ENCODE results near the gene SYT7. TPM values are rescaled to one million over a fixed set of nuclear protein-coding genes. Genes with fewer than 3 reads are reported as not detected.

SYT7 gene
- total and polyA plus RNA-seq, 2 experiments from 2014 or later = 0.40 to 1.9 TPM

DNA sequence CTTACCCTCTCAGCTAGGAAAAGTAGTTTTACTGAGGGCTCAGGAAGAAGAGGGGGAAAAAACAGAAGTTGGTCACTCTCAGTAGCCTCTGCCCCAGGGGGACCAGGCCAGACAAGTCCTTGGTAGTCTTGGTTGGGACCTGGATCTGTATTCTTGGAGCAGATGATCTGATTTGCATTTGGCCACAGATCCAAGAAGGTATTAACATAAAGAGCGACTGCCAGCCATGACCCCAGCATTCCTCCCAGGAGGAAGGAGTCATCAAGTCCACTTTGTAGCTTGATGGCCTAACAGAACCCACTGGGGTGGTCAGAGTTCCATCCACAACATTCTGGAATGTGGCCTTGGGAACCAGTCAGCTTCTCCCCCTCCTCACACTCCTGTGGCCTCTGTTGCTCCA is 78.4 kb downstream of the SYT7 start:
- H3K9me2 ChIP-seq (ENCODE audit: insufficient read depth) = no peaks in the 10 kb centered on the region
- in situ Hi-C loops (cut with MboI) = no loop called here
- H3F3A ChIP-seq (ENCODE audit: insufficient read depth) = no peaks in the 10 kb centered on the region
- no peaks in the 10 kb centered on the region for H3K79me2 ChIP-seq (ENCODE audit: insufficient read depth)
- 86 to 100% methylated on average over 1 of the region's 1 CpG for WGBS, 2 experiments (ENCODE audit: low coverage in 1 of 2, low lambda C conversion rate in 2 of 2, missing lambda C conversion rate in 2 of 2)
- no peak overlapping the region for H3K9ac ChIP-seq
- H3K4me1 ChIP-seq (ENCODE audit: insufficient read depth) = no peaks in the 10 kb centered on the region
- no peak overlapping the region for H3K27ac ChIP-seq
- no peaks in the 10 kb centered on the region for H4K20me1 ChIP-seq (ENCODE audit: insufficient read depth)
- DNase-seq = no peak
- peaks cover 21% of the 10 kb centered on the region for H3K27me3 ChIP-seq (replicated peaks; ENCODE audit: insufficient read depth)
- H3K9me3 ChIP-seq (ENCODE audit: low read depth) = no peaks in the 10 kb centered on the region
- TF ChIP-seq EZH2phosphoT487 (IDR thresholded peaks at IDR 0.05; ENCODE audit: insufficient read depth, low read depth) (no peak), EZH2 (IDR thresholded peaks at IDR 0.05; ENCODE audit: insufficient read depth, poor library complexity, severe bottlenecking) (no peak)
- no peaks in the 10 kb centered on the region for H3K36me3 ChIP-seq (ENCODE audit: low read depth)
- no peak overlapping the region for H3K4me3 ChIP-seq
- H3K4me2 ChIP-seq (ENCODE audit: unreplicated experiment) = no peak overlapping the region
- H2AFZ ChIP-seq = no peak overlapping the region

GRCh38 chr11:61499816-61500491 is 80.9 kb downstream of the SYT7 start:
- Histone ChIP-seq H2AFZ (no peak overlapping the region), H3K4me2 (ENCODE audit: unreplicated experiment) (no peak overlapping the region), H3K27me3 (replicated peaks; ENCODE audit: insufficient read depth) (peaks cover 9% of the 10 kb centered on the region; the same call in 1 of the 2 replicates), H3K9ac (no peak overlapping the region), H3K79me2 (ENCODE audit: insufficient read depth) (no peaks in the 10 kb centered on the region), H3K9me2 (ENCODE audit: insufficient read depth) (no peaks in the 10 kb centered on the region), H3K27ac (no peak overlapping the region), H3K9me3 (ENCODE audit: low read depth) (no peaks in the 10 kb centered on the region), H3F3A (ENCODE audit: insufficient read depth) (no peaks in the 10 kb centered on the region), H3K4me1 (ENCODE audit: insufficient read depth) (no peaks in the 10 kb centered on the region), H4K20me1 (ENCODE audit: insufficient read depth) (no peaks in the 10 kb centered on the region), H3K4me3 (no peak overlapping the region), H3K36me3 (ENCODE audit: low read depth) (no peaks in the 10 kb centered on the region)
- DNase-seq = no peak
- TF ChIP-seq EZH2phosphoT487 (IDR thresholded peaks at IDR 0.05; ENCODE audit: insufficient read depth, low read depth) (no peak), EZH2 (IDR thresholded peaks at IDR 0.05; ENCODE audit: insufficient read depth, poor library complexity, severe bottlenecking) (no peak)
- in situ Hi-C loops (cut with MboI) = no loop called here
- WGBS, 2 experiments (ENCODE audit: low coverage in 1 of 2, low lambda C conversion rate in 2 of 2, missing lambda C conversion rate in 2 of 2) = 41 to 44% methylated on average over 12 of the region's 12 CpGs

DNA sequence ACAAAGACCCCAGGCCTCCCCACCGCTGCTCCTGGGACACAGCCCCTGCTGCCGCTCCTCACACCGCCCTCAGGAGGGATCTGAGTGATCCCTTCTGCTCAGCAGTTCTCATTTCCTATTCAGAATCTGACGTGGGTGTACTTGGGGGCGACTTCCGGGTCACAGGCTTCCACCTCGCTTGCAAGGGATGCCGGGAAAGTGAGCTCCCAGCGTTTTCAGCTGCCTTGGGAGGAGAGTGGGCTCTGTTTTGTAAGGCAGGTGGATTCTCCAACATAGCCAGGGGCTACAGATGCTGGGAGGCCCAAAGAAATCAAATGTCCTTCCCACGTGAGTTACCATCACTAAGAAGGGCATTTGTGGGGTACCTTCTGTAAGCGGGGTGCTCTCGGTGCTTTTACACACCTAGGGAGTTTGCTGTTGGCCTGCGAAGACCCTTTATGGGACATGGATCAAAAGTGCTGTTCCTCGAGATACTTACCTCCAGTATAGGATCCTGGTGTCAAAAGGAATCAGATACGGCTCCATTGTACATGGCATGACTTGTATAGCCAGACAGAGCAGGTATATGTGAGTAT is 82.0 kb downstream of the SYT7 start:
- 61 to 62% methylated on average over 15 of the region's 15 CpGs for whole genome bisulfite sequencing, 2 experiments (ENCODE audit: low coverage in 1 of 2, low lambda C conversion rate in 2 of 2, missing lambda C conversion rate in 2 of 2)
- no peaks in the 10 kb centered on the region for H3F3A ChIP-seq (ENCODE audit: insufficient read depth)
- H3K4me1 ChIP-seq (ENCODE audit: insufficient read depth) = no peaks in the 10 kb centered on the region
- in situ Hi-C loops (cut with MboI) = no loop called here
- TF ChIP-seq EZH2 (IDR thresholded peaks at IDR 0.05; ENCODE audit: insufficient read depth, poor library complexity, severe bottlenecking) = no peak
- no peak for TF ChIP-seq EZH2phosphoT487 (IDR thresholded peaks at IDR 0.05; ENCODE audit: insufficient read depth, low read depth)
- H3K27me3 ChIP-seq (replicated peaks; ENCODE audit: insufficient read depth) = peaks cover 9% of the 10 kb centered on the region; the same call in 1 of the 2 replicates
- H3K9me2 ChIP-seq (ENCODE audit: insufficient read depth) = no peaks in the 10 kb centered on the region
- H3K9me3 ChIP-seq (ENCODE audit: low read depth) = no peaks in the 10 kb centered on the region
- no peaks in the 10 kb centered on the region for H4K20me1 ChIP-seq (ENCODE audit: insufficient read depth)
- H3K4me3 ChIP-seq = no peak overlapping the region
- DNase-seq = no peak
- H2AFZ ChIP-seq = no peak overlapping the region
- no peak overlapping the region for H3K27ac ChIP-seq
- H3K9ac ChIP-seq = no peak overlapping the region
- no peak overlapping the region for H3K4me2 ChIP-seq (ENCODE audit: unreplicated experiment)
- H3K36me3 ChIP-seq (ENCODE audit: low read depth) = no peaks in the 10 kb centered on the region
- no peaks in the 10 kb centered on the region for H3K79me2 ChIP-seq (ENCODE audit: insufficient read depth)

DNA sequence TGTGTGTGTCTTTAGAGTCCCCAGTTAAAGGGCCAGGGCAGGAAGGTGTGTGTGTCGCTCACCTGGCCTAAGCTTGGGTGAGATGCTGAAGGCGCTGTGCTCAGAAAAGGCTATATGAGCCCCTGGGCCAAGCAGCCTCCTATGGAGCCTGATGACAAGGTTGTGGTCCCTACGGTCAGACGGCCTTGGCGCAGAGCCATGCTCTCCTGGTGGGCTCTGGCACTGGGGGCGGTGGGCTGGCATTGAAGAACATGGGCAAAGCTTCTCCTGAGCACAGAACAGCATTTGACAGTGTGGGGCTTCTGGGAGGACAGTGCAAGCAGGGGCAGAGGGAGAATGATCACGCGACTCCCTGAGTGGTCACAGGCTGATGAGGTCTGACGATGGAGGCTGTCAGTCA is 83.0 kb downstream of the SYT7 start:
- H3K27me3 ChIP-seq (replicated peaks; ENCODE audit: insufficient read depth) = peaks cover 9% of the 10 kb centered on the region; the same call in 1 of the 2 replicates
- no peaks in the 10 kb centered on the region for H3K9me2 ChIP-seq (ENCODE audit: insufficient read depth)
- no peaks in the 10 kb centered on the region for H3K79me2 ChIP-seq (ENCODE audit: insufficient read depth)
- H3K4me1 ChIP-seq (ENCODE audit: insufficient read depth) = no peaks in the 10 kb centered on the region
- no peak overlapping the region for H3K4me3 ChIP-seq
- H2AFZ ChIP-seq = no peak overlapping the region
- no peaks in the 10 kb centered on the region for H3K9me3 ChIP-seq (ENCODE audit: low read depth)
- H4K20me1 ChIP-seq (ENCODE audit: insufficient read depth) = no peaks in the 10 kb centered on the region
- DNase-seq = no peak
- TF ChIP-seq EZH2phosphoT487 (IDR thresholded peaks at IDR 0.05; ENCODE audit: insufficient read depth, low read depth) (no peak), EZH2 (IDR thresholded peaks at IDR 0.05; ENCODE audit: insufficient read depth, poor library complexity, severe bottlenecking) (no peak)
- H3K4me2 ChIP-seq (ENCODE audit: unreplicated experiment) = no peak overlapping the region
- H3K36me3 ChIP-seq (ENCODE audit: low read depth) = no peaks in the 10 kb centered on the region
- H3K27ac ChIP-seq = no peak overlapping the region
- WGBS, 2 experiments (ENCODE audit: low coverage in 1 of 2, low lambda C conversion rate in 2 of 2, missing lambda C conversion rate in 2 of 2) = 45 to 59% methylated on average over 9 of the region's 9 CpGs
- no peak overlapping the region for H3K9ac ChIP-seq
- in situ Hi-C loops (cut with MboI) = no loop called here
- no peaks in the 10 kb centered on the region for H3F3A ChIP-seq (ENCODE audit: insufficient read depth)
